GM15510 (cell line): ENCODE results near the gene CFAP221.

Experiments
- POLR2A ChIP-seq: IDR thresholded peaks from 3 replicates; pipeline ENCODE4 v1.6.1; 2011; ENCODE audit warnings: borderline replicate concordance; ENCODE audit not compliant: insufficient read length; ENCODE audit errors: extremely low read depth

Gene CFAP221

GRCh38 chr2:119591523-119591922 is 47.3 kb downstream of the CFAP221 start:
- no peak for TF ChIP-seq POLR2A

GRCh38 chr2:119592436-119592835 is 48.2 kb downstream of the CFAP221 start:
- no peak for TF ChIP-seq POLR2A

GRCh38 chr2:119596638-119597037 is 52.4 kb downstream of the CFAP221 start:
- no peak for TF ChIP-seq POLR2A

DNA sequence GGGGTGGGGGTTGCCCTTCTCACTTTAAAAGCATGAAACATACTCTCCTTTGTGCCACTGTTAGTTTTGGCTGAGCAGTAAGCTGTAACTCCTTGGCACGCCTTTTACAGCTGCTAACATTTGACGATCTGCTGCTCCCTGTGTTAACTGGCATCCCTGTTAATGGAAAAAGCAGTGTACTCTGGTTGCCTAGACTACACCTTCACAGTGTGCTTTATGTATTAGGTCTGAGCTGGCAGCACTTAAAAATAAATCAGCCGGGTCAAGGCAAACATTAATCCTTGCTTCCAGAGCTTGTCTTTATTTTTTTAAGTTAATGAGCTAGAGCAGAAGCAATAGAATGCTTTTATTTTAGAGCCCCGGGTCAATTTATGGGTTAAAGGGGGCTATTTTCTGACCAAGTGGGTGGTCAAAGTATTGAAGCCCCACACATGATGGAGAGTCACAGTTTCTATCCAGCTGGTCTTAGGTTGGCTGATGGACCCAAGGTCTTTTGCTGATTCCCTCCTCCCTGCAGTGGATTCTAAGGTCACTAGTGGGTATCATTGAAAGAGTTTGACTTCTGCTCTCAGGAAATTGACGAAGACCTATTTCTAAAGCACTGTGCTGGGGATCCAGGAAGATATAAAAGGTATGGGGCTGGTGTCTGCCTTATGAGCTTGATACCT is 54.5 kb downstream of the CFAP221 start:
- no peak for TF ChIP-seq POLR2A

DNA sequence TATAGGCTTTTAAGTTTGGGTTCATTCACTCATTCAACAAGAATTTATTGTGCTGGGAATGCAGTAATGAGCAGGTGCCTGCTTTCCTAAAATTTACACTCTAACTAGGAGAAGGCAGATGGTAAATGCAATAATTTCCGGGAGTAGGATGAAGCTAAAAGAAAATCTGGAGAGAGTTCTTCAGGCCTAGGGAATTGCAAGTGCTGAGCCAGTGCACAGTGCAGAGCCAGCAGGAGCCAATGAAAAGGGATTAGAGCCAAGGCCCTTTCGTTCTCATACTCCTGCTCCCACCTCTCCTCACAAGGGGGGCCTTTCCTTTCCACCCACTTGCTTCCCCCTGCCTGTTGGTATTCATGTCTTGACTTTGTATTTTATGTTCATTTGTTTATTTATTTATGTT is 55.1 kb downstream of the CFAP221 start:
- no peak for TF ChIP-seq POLR2A

- no peak for TF ChIP-seq POLR2A
Measured at GRCh38 chr2:119605096-119605495, 60.8 kb downstream of the CFAP221 start.

DNA sequence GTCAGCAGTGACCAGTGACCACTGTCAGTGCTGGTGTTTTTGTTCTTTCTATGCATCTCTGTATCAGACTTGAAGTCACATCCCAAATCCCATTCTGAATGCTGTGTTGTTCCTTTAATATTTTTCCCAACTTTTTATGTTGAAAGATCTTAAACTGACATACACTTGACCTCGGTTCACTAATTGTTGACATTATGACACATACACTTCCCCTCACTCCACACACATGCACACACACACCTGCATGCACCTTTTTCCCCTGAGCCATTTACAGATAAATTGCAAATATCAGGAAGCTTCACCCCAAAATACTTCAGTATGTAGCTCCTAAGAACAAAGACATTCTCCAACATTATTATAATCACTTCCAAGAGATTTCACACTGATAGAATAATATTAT is 62.4 kb downstream of the CFAP221 start:
- no peak for TF ChIP-seq POLR2A

GRCh38 chr2:119608553-119608952 is 64.3 kb downstream of the CFAP221 start:
- TF ChIP-seq POLR2A, result no peak

DNA sequence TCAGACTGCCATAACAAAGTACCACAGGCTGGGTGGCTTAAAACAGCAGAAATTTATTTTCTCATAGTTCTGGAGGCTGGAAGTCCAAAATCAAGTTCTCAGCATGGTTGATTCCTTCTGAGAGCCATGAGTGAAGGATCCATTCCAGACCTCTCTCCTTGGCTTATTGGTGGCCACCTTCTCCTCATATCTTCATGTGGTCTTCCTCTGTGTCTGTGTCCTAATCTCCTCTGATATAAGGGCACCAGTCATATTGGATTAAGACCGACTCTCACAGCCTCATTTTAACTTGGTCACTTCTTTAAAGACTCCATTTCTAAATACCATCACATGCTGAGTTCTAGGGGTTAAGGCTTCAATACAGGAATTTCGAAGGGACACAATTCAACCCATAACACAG is 65.1 kb downstream of the CFAP221 start:
- TF ChIP-seq POLR2A, result no peak

- TF ChIP-seq POLR2A, result no peak
Measured at GRCh38 chr2:119616421-119616820, 72.2 kb downstream of the CFAP221 start.

DNA sequence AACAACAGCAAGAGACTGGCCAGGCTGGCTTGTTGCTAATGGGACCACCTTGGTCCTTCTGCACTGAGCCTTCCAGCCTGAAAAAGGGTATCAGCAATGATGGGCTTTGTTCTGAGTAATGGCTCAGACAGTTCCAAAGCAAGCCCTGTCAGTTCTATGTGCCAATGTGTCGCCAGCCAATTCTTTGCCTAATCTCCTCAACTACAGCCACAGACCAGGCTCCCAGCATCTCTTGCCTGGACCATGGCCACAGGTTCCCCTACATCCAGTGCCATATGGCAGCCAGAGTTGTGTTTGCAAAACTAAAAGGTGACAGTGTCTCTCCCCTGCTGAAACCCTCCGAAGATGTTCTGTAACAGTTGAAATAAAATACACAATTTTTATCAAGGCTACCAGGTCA is 73.2 kb downstream of the CFAP221 start:
- TF ChIP-seq POLR2A, result no peak

GRCh38 chr2:119625226-119625625 is 81.0 kb downstream of the CFAP221 start:
- no peak for TF ChIP-seq POLR2A

DNA sequence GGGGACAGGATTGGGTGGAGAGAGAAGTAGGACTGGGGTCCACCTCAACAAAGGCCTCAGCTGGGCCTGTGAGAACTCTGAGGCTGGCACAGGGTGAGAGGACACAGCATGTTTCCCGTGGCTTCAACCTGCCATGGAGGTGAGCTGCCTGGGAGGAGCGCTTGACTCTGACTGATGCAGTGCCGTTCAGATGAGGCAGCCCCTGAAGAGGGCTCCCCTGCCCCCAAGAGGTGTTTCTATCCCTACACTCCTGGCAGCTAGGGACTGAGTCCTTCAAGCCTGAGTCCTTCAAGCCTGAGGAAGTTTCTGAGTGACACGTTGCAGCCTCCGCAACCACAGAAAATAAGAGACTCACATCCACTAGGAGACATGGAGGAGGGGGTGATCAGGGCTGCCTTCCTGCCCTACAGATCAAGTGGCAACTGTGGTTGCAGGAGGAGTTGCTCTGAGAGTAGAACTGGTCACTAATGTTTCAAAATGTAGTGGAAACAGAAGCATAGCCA is 85.1 kb downstream of the CFAP221 start:
- no peak for TF ChIP-seq POLR2A

GRCh38 chr2:119630121-119630520 is 85.9 kb downstream of the CFAP221 start:
- TF ChIP-seq POLR2A, result no peak

DNA sequence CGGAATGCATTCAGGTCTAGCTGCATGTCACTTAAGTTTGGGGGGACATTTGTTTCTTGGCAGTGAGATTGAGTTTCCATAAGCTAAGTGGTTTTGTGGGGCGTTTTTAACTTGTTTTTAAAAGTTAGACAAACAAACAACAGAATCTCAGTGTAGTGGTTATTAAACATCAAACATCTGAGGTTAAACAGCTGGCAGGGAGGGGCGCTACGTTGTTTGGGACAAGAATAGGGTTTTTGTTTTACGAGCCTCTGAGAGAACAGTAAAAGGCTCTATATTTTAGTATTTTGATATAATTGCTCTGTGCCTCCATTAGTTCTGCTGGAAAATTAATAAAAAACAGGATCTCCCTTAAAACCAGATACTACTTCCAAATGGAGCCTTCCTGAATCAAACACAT is 93.1 kb downstream of the CFAP221 start:
- TF ChIP-seq POLR2A, result no peak

GRCh38 chr2:119638246-119638645 is 94.0 kb downstream of the CFAP221 start:
- no peak for TF ChIP-seq POLR2A
